ENCODE measurements around the gene CREB5.

CREB5 gene

GRCh38 chr7:28474282-28474638, 61.9 kb downstream of the CREB5 start:
- Histone ChIP-seq H3K36me3 (ENCODE audit: insufficient read depth, low read length) (no peaks in the 10 kb centered on the region), H2AFZ (ENCODE audit: low read depth, low read length) (no peak overlapping the region), H3K9me3 (ENCODE audit: insufficient read depth, low read length, severe bottlenecking) (no peaks in the 10 kb centered on the region), H3K4me2 (ENCODE audit: insufficient read depth, low read length) (no peak overlapping the region), H3K79me2 (ENCODE audit: insufficient read depth, low read length) (no peaks in the 10 kb centered on the region), H3K9ac (ENCODE audit: low read depth, low read length) (no peak overlapping the region), H4K20me1 (ENCODE audit: insufficient read depth, low read length) (no peaks in the 10 kb centered on the region), H3K27me3 (ENCODE audit: insufficient read depth, low read length, poor library complexity) (peaks cover 10% of the 10 kb centered on the region), H3K27ac (ENCODE audit: low read length) (no peak overlapping the region), H3K4me1 (ENCODE audit: insufficient read depth, low read length) (no peaks in the 10 kb centered on the region), H3K4me3 (ENCODE audit: low read depth in 1 of 2, low read length in 2 of 2) (no peak overlapping the region)
- no peak for DNase-seq
- TF ChIP-seq CTCF (IDR thresholded peaks at IDR 0.05; ENCODE audit: borderline replicate concordance, extremely low read depth, low read length, poor library complexity, severe bottlenecking) = no peak
- no peak for TF ChIP-seq EZH2 (IDR thresholded peaks at IDR 0.05; ENCODE audit: borderline replicate concordance, low read depth, low read length, severe bottlenecking)
- no peak for ATAC-seq (ENCODE audit: insufficient read depth, low read depth)

DNA sequence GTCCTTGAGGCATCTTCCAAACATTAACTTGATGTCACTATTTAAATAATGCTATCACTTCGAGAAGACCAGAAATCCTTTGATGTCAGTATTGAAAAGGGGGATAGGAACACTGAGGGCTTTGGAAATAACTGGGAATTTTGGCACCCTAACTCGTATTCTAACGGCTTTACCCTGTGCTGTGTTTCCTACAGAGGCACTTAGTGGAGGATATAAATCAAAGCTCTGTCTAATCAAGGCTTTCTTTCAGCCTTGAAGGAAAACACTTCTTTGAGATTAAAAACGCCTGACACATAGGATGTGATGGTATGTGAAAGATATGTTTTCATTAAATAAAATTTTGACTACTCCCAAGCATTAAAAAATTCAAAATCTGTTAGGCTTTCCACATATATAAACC, 62.3 kb downstream of the CREB5 start:
- DNase-seq = no peak
- Histone ChIP-seq H3K4me2 (ENCODE audit: insufficient read depth, low read length) (no peak overlapping the region), H3K36me3 (ENCODE audit: insufficient read depth, low read length) (no peaks in the 10 kb centered on the region), H3K79me2 (ENCODE audit: insufficient read depth, low read length) (no peaks in the 10 kb centered on the region), H3K9ac (ENCODE audit: low read depth, low read length) (no peak overlapping the region), H4K20me1 (ENCODE audit: insufficient read depth, low read length) (no peaks in the 10 kb centered on the region), H2AFZ (ENCODE audit: low read depth, low read length) (no peak overlapping the region), H3K27me3 (ENCODE audit: insufficient read depth, low read length, poor library complexity) (peaks cover 10% of the 10 kb centered on the region), H3K9me3 (ENCODE audit: insufficient read depth, low read length, severe bottlenecking) (no peaks in the 10 kb centered on the region), H3K27ac (ENCODE audit: low read length) (no peak overlapping the region), H3K4me1 (ENCODE audit: insufficient read depth, low read length) (no peaks in the 10 kb centered on the region), H3K4me3 (ENCODE audit: low read depth in 1 of 2, low read length in 2 of 2) (no peak overlapping the region)
- no peak for ATAC-seq (ENCODE audit: insufficient read depth, low read depth)
- TF ChIP-seq EZH2 (IDR thresholded peaks at IDR 0.05; ENCODE audit: borderline replicate concordance, low read depth, low read length, severe bottlenecking) = no peak
- TF ChIP-seq CTCF (IDR thresholded peaks at IDR 0.05; ENCODE audit: borderline replicate concordance, extremely low read depth, low read length, poor library complexity, severe bottlenecking) = no peak

GRCh38 chr7:28477041-28477442, 64.7 kb downstream of the CREB5 start:
- Histone ChIP-seq H3K9ac (ENCODE audit: low read depth, low read length) (no peak overlapping the region), H3K27ac (ENCODE audit: low read length) (no peak overlapping the region), H3K27me3 (ENCODE audit: insufficient read depth, low read length, poor library complexity) (peaks cover 17% of the 10 kb centered on the region), H3K79me2 (ENCODE audit: insufficient read depth, low read length) (no peaks in the 10 kb centered on the region), H3K36me3 (ENCODE audit: insufficient read depth, low read length) (no peaks in the 10 kb centered on the region), H3K4me2 (ENCODE audit: insufficient read depth, low read length) (no peak overlapping the region), H4K20me1 (ENCODE audit: insufficient read depth, low read length) (no peaks in the 10 kb centered on the region), H3K4me1 (ENCODE audit: insufficient read depth, low read length) (no peaks in the 10 kb centered on the region), H2AFZ (ENCODE audit: low read depth, low read length) (no peak overlapping the region), H3K9me3 (ENCODE audit: insufficient read depth, low read length, severe bottlenecking) (no peaks in the 10 kb centered on the region), H3K4me3 (ENCODE audit: low read depth in 1 of 2, low read length in 2 of 2) (no peak overlapping the region)
- no peak for ATAC-seq (ENCODE audit: insufficient read depth, low read depth)
- TF ChIP-seq EZH2 (IDR thresholded peaks at IDR 0.05; ENCODE audit: borderline replicate concordance, low read depth, low read length, severe bottlenecking) = no peak
- no peak for TF ChIP-seq CTCF (IDR thresholded peaks at IDR 0.05; ENCODE audit: borderline replicate concordance, extremely low read depth, low read length, poor library complexity, severe bottlenecking)
- DNase-seq = no peak

- no peak for DNase-seq
- no peak for TF ChIP-seq CTCF (IDR thresholded peaks at IDR 0.05; ENCODE audit: borderline replicate concordance, extremely low read depth, low read length, poor library complexity, severe bottlenecking)
- no peak for TF ChIP-seq EZH2 (IDR thresholded peaks at IDR 0.05; ENCODE audit: borderline replicate concordance, low read depth, low read length, severe bottlenecking)
- no peaks in the 10 kb centered on the region for H3K4me1 ChIP-seq (ENCODE audit: insufficient read depth, low read length)
- H3K4me3 ChIP-seq (ENCODE audit: low read depth in 1 of 2, low read length in 2 of 2) = no peak overlapping the region
- H3K79me2 ChIP-seq (ENCODE audit: insufficient read depth, low read length) = no peaks in the 10 kb centered on the region
- H3K9ac ChIP-seq (ENCODE audit: low read depth, low read length) = no peak overlapping the region
- no peaks in the 10 kb centered on the region for H3K9me3 ChIP-seq (ENCODE audit: insufficient read depth, low read length, severe bottlenecking)
- no peak overlapping the region for H3K4me2 ChIP-seq (ENCODE audit: insufficient read depth, low read length)
- peaks cover 18% of the 10 kb centered on the region for H3K27me3 ChIP-seq (ENCODE audit: insufficient read depth, low read length, poor library complexity)
- H4K20me1 ChIP-seq (ENCODE audit: insufficient read depth, low read length) = no peaks in the 10 kb centered on the region
- H3K27ac ChIP-seq (ENCODE audit: low read length) = no peak overlapping the region
- ATAC-seq (ENCODE audit: insufficient read depth, low read depth) = no peak
- H3K36me3 ChIP-seq (ENCODE audit: insufficient read depth, low read length) = no peaks in the 10 kb centered on the region
- no peak overlapping the region for H2AFZ ChIP-seq (ENCODE audit: low read depth, low read length)
Measured at GRCh38 chr7:28478656-28479055, 66.3 kb downstream of the CREB5 start.

All from DND-41 (cell line).